C4-2B (cell line): ENCODE measurements around the gene OR8B8.
"Not testable (repeated sequence)": the region's sequence is repeated elsewhere in the genome, so short reads cannot be mapped to it uniquely, and the experiment has no call there.

Experiments
- H3K27ac ChIP-seq: fragments of 450-650 bp; 2 replicates; pipeline ENCODE4 v1.5.1; 2017
- CTCF ChIP-seq: fragments of 450-650 bp; conservative IDR thresholded peaks from 2 replicates; pipeline ENCODE4 v1.5.1; 2017; ENCODE audit warnings: mild to moderate bottlenecking
- ZFX ChIP-seq: fragments of 450-650 bp; IDR thresholded peaks from 2 replicates; pipeline ENCODE4 v1.6.1; 2017

OR8B8 gene

GRCh38 chr11:124405581-124405980 lies 39.9 kb downstream of the OR8B8 start:
- no peak for TF ChIP-seq ZFX
- TF ChIP-seq CTCF: no peak
- no peak overlapping the region for H3K27ac ChIP-seq

GRCh38 chr11:124403186-124403585 lies 42.3 kb downstream of the OR8B8 start:
- not testable (repeated sequence) for H3K27ac ChIP-seq

GRCh38 chr11:124402326-124402922 lies 43.1 kb downstream of the OR8B8 start:
- TF ChIP-seq ZFX: no peak
- TF ChIP-seq CTCF: peak; percentile 95
- H3K27ac ChIP-seq: no peak overlapping the region

- H3K27ac ChIP-seq: no peak within 1 kb of the TSS
- no peak for TF ChIP-seq CTCF
- no peak for TF ChIP-seq ZFX
Measured at GRCh38 chr11:124398924-124399323, 46.6 kb downstream of the OR8B8 start, which contains the start of gene OR8B3. Gene OR8B3 (minus strand): TSS chr11:124399024. CDS start chr11:124397351, 1,673 bp downstream.

GRCh38 chr11:124396847-124397246 lies 48.6 kb downstream of the OR8B8 start:
- H3K27ac ChIP-seq: not testable (repeated sequence)

GRCh38 chr11:124394408-124394807 lies 51.1 kb downstream of the OR8B8 start:
- H3K27ac ChIP-seq: no peak overlapping the region
- TF ChIP-seq CTCF (no peak), ZFX (no peak)
